Mesenchymal stem cell (in vitro differentiated cells and primary cell): ENCODE results near the gene RGS10.
A peak's percentile ranks its signal among the peaks of the same experiment; 100 is the strongest.

Experiments used
- DNase-seq: peaks from one replicate; pipeline ENCODE4 v3.0.0-alpha.2; 2013
- H2AFZ ChIP-seq: one replicate; pipeline ENCODE4 v1.6.1; 2013; ENCODE audit warnings: low read depth, mild to moderate bottlenecking, control low read depth, inconsistent platforms, low read length, moderate library complexity
- H2AK5ac ChIP-seq: 2 replicates; pipeline ENCODE4 v1.6.1; 2013; ENCODE audit warnings: low read length, moderate library complexity, mild to moderate bottlenecking, inconsistent platforms; ENCODE audit not compliant: severe bottlenecking
- H2BK120ac ChIP-seq: one replicate; pipeline ENCODE4 v1.6.1; 2013; ENCODE audit warnings: low read depth, mild to moderate bottlenecking, inconsistent platforms, low read length, moderate library complexity
- H2BK12ac ChIP-seq, 2 experiments: one replicate each; pipeline ENCODE4 v1.6.1; 2013; ENCODE audit warnings: inconsistent platforms in 2 of 2, low read length in 2 of 2, mild to moderate bottlenecking in 2 of 2, moderate library complexity in 2 of 2, control low read depth in 1 of 2
- H2BK15ac ChIP-seq: one replicate; pipeline ENCODE4 v1.6.1; 2013; ENCODE audit warnings: mild to moderate bottlenecking, low read depth, inconsistent platforms; ENCODE audit not compliant: poor library complexity, severe bottlenecking
- H2BK5ac ChIP-seq: 2 replicates; pipeline ENCODE4 v1.6.1; 2013; ENCODE audit warnings: low read depth, mild to moderate bottlenecking, low read length, control low read depth, inconsistent platforms; ENCODE audit not compliant: poor library complexity, severe bottlenecking
- H3K14ac ChIP-seq, 2 experiments: one replicate each; pipeline ENCODE4 v1.6.1; 2013; ENCODE audit warnings: inconsistent platforms in 2 of 2, low read length in 2 of 2, control low read depth in 1 of 2, mild to moderate bottlenecking in 1 of 2, moderate library complexity in 1 of 2
- H3K18ac ChIP-seq, 2 experiments: one replicate each; pipeline ENCODE4 v1.6.1; 2013; ENCODE audit warnings: inconsistent platforms in 2 of 2, low read length in 2 of 2, control low read depth in 1 of 2, low read depth in 1 of 2, mild to moderate bottlenecking in 1 of 2
- H3K23ac ChIP-seq, 2 experiments: one replicate each; pipeline ENCODE4 v1.6.1; 2013; ENCODE audit warnings: inconsistent platforms in 2 of 2, low read length in 2 of 2, mild to moderate bottlenecking in 2 of 2, moderate library complexity in 2 of 2, control low read depth in 1 of 2
- H3K27ac ChIP-seq: 2 replicates; pipeline ENCODE4 v1.5.1; 2013; ENCODE audit warnings: mild to moderate bottlenecking, moderate library complexity, low read length, control low read depth, inconsistent platforms; ENCODE audit not compliant: poor library complexity, severe bottlenecking
- H3K27me3 ChIP-seq, 2 experiments: 2 replicates each; pipeline versions ENCODE4 v1.6.1 to v1.7.0; 2013; ENCODE audit warnings: low read length in 2 of 2, mild to moderate bottlenecking in 2 of 2, moderate library complexity in 2 of 2, control low read depth in 1 of 2, inconsistent platforms in 1 of 2; ENCODE audit not compliant: control insufficient read depth in 1 of 2, insufficient read depth in 1 of 2
- H3K36me3 ChIP-seq, 2 experiments: 2 replicates each; pipeline versions ENCODE4 v1.6.1 to v1.7.0; 2013; ENCODE audit warnings: low read length in 2 of 2, control low read depth in 1 of 2, inconsistent platforms in 1 of 2, low read depth in 1 of 2, mild to moderate bottlenecking in 1 of 2; ENCODE audit not compliant: insufficient read depth in 2 of 2, control insufficient read depth in 1 of 2
- H3K4ac ChIP-seq, 2 experiments: one replicate each; pipeline ENCODE4 v1.6.1; 2013; ENCODE audit warnings: inconsistent platforms in 2 of 2, low read length in 2 of 2, mild to moderate bottlenecking in 2 of 2, moderate library complexity in 2 of 2, control low read depth in 1 of 2, low read depth in 1 of 2
- H3K4me1 ChIP-seq: 2 replicates; pipeline ENCODE4 v1.6.1; 2013; ENCODE audit warnings: low read depth, low read length, control low read depth; ENCODE audit not compliant: control insufficient read depth, insufficient read depth
- H3K4me2 ChIP-seq: 2 replicates; pipeline ENCODE4 v1.6.1; 2013; ENCODE audit warnings: low read length, mild to moderate bottlenecking, inconsistent platforms; ENCODE audit not compliant: poor library complexity, severe bottlenecking
- H3K4me3 ChIP-seq, 2 experiments: 2 replicates each; pipeline versions ENCODE4 v1.5.1 to v1.7.0; 2013; ENCODE audit warnings: low read length in 2 of 2, mild to moderate bottlenecking in 2 of 2, control low read depth in 1 of 2, low read depth in 1 of 2; ENCODE audit not compliant: insufficient read depth in 1 of 2
- H3K79me1 ChIP-seq: replicated peaks from 2 replicates; pipeline ENCODE4 v1.6.1; 2013; ENCODE audit warnings: mild to moderate bottlenecking, control low read depth, low read length, inconsistent platforms; ENCODE audit not compliant: poor library complexity, severe bottlenecking
- H3K9ac ChIP-seq: 2 replicates; pipeline ENCODE4 v1.7.0; 2013; ENCODE audit warnings: mild to moderate bottlenecking, low read length, moderate library complexity
- H3K9me3 ChIP-seq: 2 replicates; pipeline ENCODE4 v1.7.0; 2013; ENCODE audit warnings: mild to moderate bottlenecking, low read length; ENCODE audit not compliant: control insufficient read depth
- H4K8ac ChIP-seq: one replicate; pipeline ENCODE4 v1.6.1; 2013; ENCODE audit warnings: inconsistent platforms, mild to moderate bottlenecking, low read length, moderate library complexity
- H4K91ac ChIP-seq: one replicate; pipeline ENCODE4 v1.6.1; 2013; ENCODE audit warnings: mild to moderate bottlenecking, low read length, inconsistent platforms
- WGBS: methylation state at CpG from one replicate; pipeline ENCODE4 v1.1.7; 2013; ENCODE audit warnings: mixed read lengths; 5-methylcytosine and 5-hydroxymethylcytosine counted together

Gene RGS10

GRCh38 chr10:119488675-119489074 lies 53.8 kb downstream of the RGS10 start:
- Histone ChIP-seq H3K4me3 (no peak overlapping the region), H3K9me3 (no peaks in the 10 kb centered on the region), H2AK5ac (no peak overlapping the region), H3K27ac (no peak overlapping the region), H3K4ac (no peak overlapping the region), H3K14ac (no peak overlapping the region), H3K23ac (no peak overlapping the region), H3K4me2 (no peak overlapping the region), H2AFZ (no peak overlapping the region), H3K18ac (no peak overlapping the region), H3K4me1 (peaks cover 3% of the 10 kb centered on the region), H3K79me1 (no peaks in the 10 kb centered on the region), H4K8ac (no peak overlapping the region), H2BK5ac (no peak overlapping the region), H2BK15ac (no peak overlapping the region), H3K27me3 (no peaks in the 10 kb centered on the region), H3K9ac (no peak overlapping the region), H2BK12ac (no peak overlapping the region), H2BK120ac (no peak overlapping the region), H3K36me3 (no peaks in the 10 kb centered on the region), H4K91ac (no peak overlapping the region)
- 98% methylated on average over 4 of the region's 7 CpGs for WGBS
- DNase-seq, result no peak

- Histone ChIP-seq H3K23ac (no peak overlapping the region), H3K79me1 (no peaks in the 10 kb centered on the region), H4K8ac (no peak overlapping the region), H3K27me3 (peaks cover 15 to 17% of the 10 kb centered on the region in 2 experiments), H3K36me3 (no peaks in the 10 kb centered on the region), H2BK15ac (no peak overlapping the region), H4K91ac (no peak overlapping the region), H3K27ac (no peak overlapping the region), H3K4me3 (no peak overlapping the region), H3K4me2 (no peak overlapping the region), H3K4me1 (peaks cover 3% of the 10 kb centered on the region), H2BK120ac (no peak overlapping the region), H3K9me3 (no peaks in the 10 kb centered on the region), H3K4ac (no peak overlapping the region), H2AFZ (no peak overlapping the region), H2BK12ac (no peak overlapping the region), H3K9ac (no peak overlapping the region), H2BK5ac (no peak overlapping the region), H3K14ac (no peak overlapping the region), H2AK5ac (no peak overlapping the region), H3K18ac (no peak overlapping the region)
- 97% methylated on average over 9 of the region's 9 CpGs for WGBS
- no peak for DNase-seq
These were observed 58.7 kb downstream of the RGS10 start for GRCh38 chr10:119483839-119484238.

DNA sequence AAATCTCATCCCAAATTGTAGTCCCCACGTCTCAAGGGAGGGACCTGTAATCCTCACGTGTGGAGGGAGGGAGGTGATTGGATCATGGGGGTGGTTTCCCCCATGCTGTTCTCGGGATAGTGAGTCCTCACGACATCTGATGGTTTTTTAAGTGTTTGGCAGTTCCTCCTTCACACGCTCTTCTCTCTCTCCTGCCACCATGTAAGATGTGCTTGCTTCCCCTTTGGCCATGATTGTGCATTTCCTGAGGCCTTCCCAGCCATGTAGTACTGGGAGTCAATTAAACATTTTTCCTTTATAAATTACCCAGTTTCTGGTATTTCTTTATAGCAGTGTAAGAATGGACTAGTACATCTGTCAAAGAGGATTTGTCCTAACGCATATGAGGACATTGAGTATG lies 59.5 kb downstream of the RGS10 start:
- H2BK120ac ChIP-seq, result no peak overlapping the region
- no peak overlapping the region for H3K4me2 ChIP-seq
- H3K79me1 ChIP-seq, result no peaks in the 10 kb centered on the region
- peaks cover 23 to 25% of the 10 kb centered on the region in 2 experiments for H3K27me3 ChIP-seq
- H2AFZ ChIP-seq, result no peak overlapping the region
- H3K4ac ChIP-seq, result no peak overlapping the region
- H3K27ac ChIP-seq, result no peak overlapping the region
- H3K9me3 ChIP-seq, result no peaks in the 10 kb centered on the region
- no peak overlapping the region for H3K4me3 ChIP-seq
- H2BK5ac ChIP-seq, result no peak overlapping the region
- H3K23ac ChIP-seq, result no peak overlapping the region
- H2BK12ac ChIP-seq, result no peak overlapping the region
- H2AK5ac ChIP-seq, result no peak overlapping the region
- H3K14ac ChIP-seq, result no peak overlapping the region
- H3K4me1 ChIP-seq, result peaks cover 5% of the 10 kb centered on the region
- no peak overlapping the region for H3K9ac ChIP-seq
- H2BK15ac ChIP-seq, result no peak overlapping the region
- no peak overlapping the region for H3K18ac ChIP-seq
- H3K36me3 ChIP-seq, result no peaks in the 10 kb centered on the region
- H4K8ac ChIP-seq, result no peak overlapping the region
- WGBS, result 50% methylated on average over 3 of the region's 6 CpGs
- no peak for DNase-seq
- H4K91ac ChIP-seq, result no peak overlapping the region

DNA sequence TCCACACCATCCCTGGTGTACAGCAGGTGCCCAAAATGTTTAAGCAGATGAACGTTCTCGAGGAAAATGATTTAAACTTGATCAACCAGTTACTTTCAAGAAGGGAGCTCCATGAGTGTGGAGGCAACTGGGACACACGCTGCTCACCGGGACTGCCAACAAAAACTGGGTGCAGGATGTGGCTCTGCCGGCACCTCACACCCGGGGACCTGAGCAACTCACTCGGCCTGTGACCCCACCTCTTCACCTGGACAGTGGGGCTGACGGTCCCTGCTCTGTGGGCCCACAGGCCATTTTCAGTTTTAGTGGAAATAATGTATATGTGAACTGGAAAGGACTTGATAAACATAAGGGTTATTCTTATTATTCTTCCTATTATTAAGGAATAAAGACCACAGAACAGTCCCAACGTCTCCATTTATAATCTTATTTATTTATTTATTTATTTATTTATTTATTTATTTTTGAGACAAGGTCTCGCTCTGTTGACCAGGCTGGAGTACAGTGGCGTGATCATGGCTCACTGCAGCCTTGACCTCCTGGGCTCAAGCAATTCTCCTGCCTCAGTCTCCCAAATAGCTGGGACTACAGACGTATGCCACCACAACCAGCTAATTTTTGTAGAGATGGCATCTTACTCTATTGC lies 60.6 kb downstream of the RGS10 start:
- no peak overlapping the region for H3K27ac ChIP-seq
- H3K14ac ChIP-seq, result peak overlapping the region in 1 of 2 experiments; percentile 53
- H3K4me1 ChIP-seq, result peaks cover 7% of the 10 kb centered on the region
- H2BK15ac ChIP-seq, result no peak overlapping the region
- H2BK12ac ChIP-seq, result no peak overlapping the region
- H4K8ac ChIP-seq, result no peak overlapping the region
- no peak overlapping the region for H3K4me2 ChIP-seq
- no peak overlapping the region for H3K18ac ChIP-seq
- no peaks in the 10 kb centered on the region for H3K36me3 ChIP-seq
- H3K9me3 ChIP-seq, result no peaks in the 10 kb centered on the region
- H3K79me1 ChIP-seq, result no peaks in the 10 kb centered on the region
- H4K91ac ChIP-seq, result no peak overlapping the region
- H3K9ac ChIP-seq, result no peak overlapping the region
- H3K27me3 ChIP-seq, result peaks cover 34 to 36% of the 10 kb centered on the region in 2 experiments
- H3K23ac ChIP-seq, result no peak overlapping the region
- 90% methylated on average over 9 of the region's 12 CpGs for WGBS
- no peak overlapping the region for H3K4me3 ChIP-seq
- no peak overlapping the region for H2BK120ac ChIP-seq
- DNase-seq, result no peak
- H2BK5ac ChIP-seq, result no peak overlapping the region
- H2AK5ac ChIP-seq, result no peak overlapping the region
- H3K4ac ChIP-seq, result no peak overlapping the region
- H2AFZ ChIP-seq, result no peak overlapping the region
